ENCODE data around the gene PDLIM4.

The PDLIM4 gene

GRCh38 chr5:132289097-132289496 lies 31.6 kb downstream of the PDLIM4 start:
- TF ChIP-seq, protein P1, sequence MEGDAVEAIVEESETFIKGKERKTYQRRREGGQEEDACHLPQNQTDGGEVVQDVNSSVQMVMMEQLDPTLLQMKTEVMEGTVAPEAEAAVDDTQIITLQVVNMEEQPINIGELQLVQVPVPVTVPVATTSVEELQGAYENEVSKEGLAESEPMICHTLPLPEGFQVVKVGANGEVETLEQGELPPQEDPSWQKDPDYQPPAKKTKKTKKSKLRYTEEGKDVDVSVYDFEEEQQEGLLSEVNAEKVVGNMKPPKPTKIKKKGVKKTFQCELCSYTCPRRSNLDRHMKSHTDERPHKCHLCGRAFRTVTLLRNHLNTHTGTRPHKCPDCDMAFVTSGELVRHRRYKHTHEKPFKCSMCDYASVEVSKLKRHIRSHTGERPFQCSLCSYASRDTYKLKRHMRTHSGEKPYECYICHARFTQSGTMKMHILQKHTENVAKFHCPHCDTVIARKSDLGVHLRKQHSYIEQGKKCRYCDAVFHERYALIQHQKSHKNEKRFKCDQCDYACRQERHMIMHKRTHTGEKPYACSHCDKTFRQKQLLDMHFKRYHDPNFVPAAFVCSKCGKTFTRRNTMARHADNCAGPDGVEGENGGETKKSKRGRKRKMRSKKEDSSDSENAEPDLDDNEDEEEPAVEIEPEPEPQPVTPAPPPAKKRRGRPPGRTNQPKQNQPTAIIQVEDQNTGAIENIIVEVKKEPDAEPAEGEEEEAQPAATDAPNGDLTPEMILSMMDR (IDR thresholded peaks at IDR 0.05; ENCODE audit: extremely low read depth, missing control alignments) = no peak
- DNase-seq (ENCODE audit: low spot score) = no peak

GRCh38 chr5:132291026-132291425 lies 33.5 kb downstream of the PDLIM4 start:
- DNase-seq (ENCODE audit: low spot score) = no peak
- TF ChIP-seq, protein P1 (IDR thresholded peaks at IDR 0.05; ENCODE audit: extremely low read depth, missing control alignments) = no peak

GRCh38 chr5:132293066-132293991 lies 35.8 kb downstream of the PDLIM4 start:
- peak; percentile 83 for DNase-seq (ENCODE audit: low spot score)
- TF ChIP-seq, protein P1 (IDR thresholded peaks at IDR 0.05; ENCODE audit: extremely low read depth, missing control alignments) = no peak

DNA sequence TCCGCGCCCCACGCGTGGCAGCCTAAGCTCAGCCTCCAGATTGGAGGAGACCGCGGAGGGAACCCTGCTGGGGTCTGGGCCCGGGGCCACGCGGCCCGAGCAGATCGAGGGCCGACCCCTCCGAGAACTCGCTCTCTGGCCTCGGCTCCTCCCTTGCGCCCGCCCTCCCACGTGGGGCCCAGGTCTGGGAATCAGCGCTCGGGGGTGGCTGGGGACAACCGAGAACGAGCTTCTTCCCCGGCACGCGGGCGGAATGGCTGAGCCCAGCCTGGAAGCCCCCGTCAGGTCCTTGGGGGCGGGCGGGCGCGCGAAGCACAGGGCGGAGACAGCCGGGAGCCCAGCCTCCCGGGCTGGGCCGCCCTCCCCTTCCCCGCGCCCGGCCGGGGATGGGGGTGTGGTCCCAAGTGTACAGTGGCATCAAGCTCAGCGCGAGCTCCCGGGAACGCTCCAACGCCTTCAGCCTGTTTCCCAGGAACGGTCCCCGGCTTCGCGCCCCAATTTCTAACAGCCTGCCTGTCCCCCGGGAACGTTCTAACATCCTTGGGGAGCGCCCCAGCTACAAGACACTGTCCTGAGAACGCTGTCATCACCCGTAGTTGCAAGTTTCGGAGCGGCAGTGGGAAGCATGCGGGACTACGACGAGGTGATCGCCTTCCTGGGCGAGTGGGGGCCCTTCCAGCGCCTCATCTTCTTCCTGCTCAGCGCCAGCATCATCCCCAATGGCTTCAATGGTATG lies 36.7 kb downstream of the PDLIM4 start, which contains the start of gene SLC22A4:
Gene SLC22A4, plus strand, starts transcription at position 403 of the 736 bp plus-strand sequence. Its CDS starts 223 bp downstream, at position 626.
- peak; percentile 89 for DNase-seq (ENCODE audit: low spot score)
- TF ChIP-seq, protein P1 (IDR thresholded peaks at IDR 0.05; ENCODE audit: extremely low read depth, missing control alignments) = no peak

GRCh38 chr5:132294728-132295504 lies 37.4 kb downstream of the PDLIM4 start:
- TF ChIP-seq, protein P1 (IDR thresholded peaks at IDR 0.05; ENCODE audit: extremely low read depth, missing control alignments) = no peak
- no peak for DNase-seq (ENCODE audit: low spot score)

DNA sequence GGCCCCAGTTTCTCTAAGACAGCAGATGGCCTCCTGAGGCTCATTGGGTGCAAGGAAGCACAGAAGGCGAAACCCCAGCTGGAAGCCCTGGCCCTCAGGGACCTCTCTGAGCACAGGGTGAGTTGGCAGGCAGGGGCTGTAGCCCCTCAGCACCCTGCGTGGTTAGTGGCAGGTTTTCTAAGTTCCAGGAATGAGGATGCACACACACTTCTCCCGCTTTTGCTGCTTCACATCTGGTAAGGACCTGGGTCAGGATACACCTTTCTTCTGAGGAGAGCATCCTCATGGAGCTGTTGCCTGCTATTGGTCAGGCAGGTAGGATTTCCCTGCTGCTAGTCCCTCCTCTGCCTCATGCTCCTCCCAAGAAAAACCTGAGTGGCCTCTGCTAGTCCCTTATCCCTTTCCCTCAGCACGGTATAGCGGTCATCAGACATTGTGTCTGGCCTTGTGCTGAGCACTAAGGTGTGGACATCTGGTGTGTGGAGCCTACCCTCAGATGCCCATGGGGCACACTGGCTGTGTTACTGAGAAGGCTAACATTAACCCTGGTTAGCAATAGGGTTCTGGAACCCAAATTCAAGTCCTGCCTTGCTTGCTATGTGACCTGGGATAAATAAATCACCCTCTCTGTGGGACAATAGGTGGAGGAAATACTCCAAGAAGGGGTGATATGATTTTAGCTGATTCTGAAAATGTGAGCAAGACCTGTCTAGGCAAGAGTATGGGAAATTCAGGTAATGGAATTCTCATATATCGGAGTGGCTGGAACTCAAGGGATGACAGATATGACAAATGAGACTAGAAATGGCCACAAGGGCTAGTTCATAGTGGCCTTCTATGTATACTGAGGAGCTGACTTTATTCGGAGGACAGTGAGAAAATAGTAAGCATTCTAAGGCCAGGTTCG lies 38.3 kb downstream of the PDLIM4 start:
- no peak for DNase-seq (ENCODE audit: low spot score)
- TF ChIP-seq, protein P1 (IDR thresholded peaks at IDR 0.05; ENCODE audit: extremely low read depth, missing control alignments) = no peak
